Adrenal gland (tissue), 5 donors: Measurements from ENCODE around the gene NHS.

Experiments
- CTCF ChIP-seq, 6 experiments: fragments of 450-650 bp in 4 of 6; fragments of 200-600 bp in 2 of 6; sonication (generic) in 1 of 6; IDR thresholded peaks; 1 replicate in 5 of 6; 2 replicates in 1 of 6; pipeline versions ENCODE4 v1.5.1 to v1.8.0; 2016 to 2021; ENCODE audit warnings: antibody characterized with exemption in 6 of 6, mild to moderate bottlenecking in 2 of 6, moderate library complexity in 1 of 6
- POLR2A ChIP-seq, 2 donors: fragments of 450-650 bp; IDR thresholded peaks; one replicate each; pipeline ENCODE4 v1.6.1; 2017; ENCODE audit warnings: antibody characterized with exemption in 2 of 2, mild to moderate bottlenecking in 2 of 2, moderate library complexity in 1 of 2
- donor health status: DM: no; HTN: no; CAD: no.

DNA sequence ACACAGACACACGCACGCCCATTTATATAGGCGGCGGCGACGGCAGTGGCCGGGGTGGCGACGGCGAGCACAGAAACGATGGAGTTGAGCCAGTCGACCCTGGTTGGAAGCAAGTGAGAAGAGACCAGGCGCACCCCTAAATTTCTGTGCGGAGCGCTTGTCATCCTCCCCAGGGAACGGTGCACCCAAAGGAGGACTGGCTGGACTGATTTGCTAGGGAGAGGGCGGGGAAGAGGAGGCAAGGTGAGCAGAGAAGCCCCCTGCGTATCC is 302 bp downstream of the NHS start:
- TF ChIP-seq CTCF (IDR thresholded peaks at IDR 0.05) (no peak), POLR2A (IDR thresholded peaks at IDR 0.05) (no peak)
